H9 (cell line): Measurements from ENCODE around the gene ANO10. TPM values are rescaled to one million over a fixed set of nuclear protein-coding genes. Genes with fewer than 3 reads are reported as not detected.
"Not testable (repeated sequence)": the region's sequence is repeated elsewhere in the genome, so short reads cannot be mapped to it uniquely, and the experiment has no call there.

Source experiments
- DNase-seq: peaks from one replicate; pipeline ENCODE4 v3.0.0-alpha.2; 2017
- H2AFZ ChIP-seq: one replicate; pipeline ENCODE4 v1.6.1; 2013; ENCODE audit warnings: mild to moderate bottlenecking, low read length, control low read depth, moderate library complexity
- H2AK5ac ChIP-seq: 2 replicates; pipeline ENCODE4 v1.6.1; 2013; ENCODE audit warnings: low read length, control low read depth, mixed read lengths; ENCODE audit not compliant: insufficient read length
- H2BK120ac ChIP-seq: one replicate; pipeline ENCODE4 v1.6.1; 2013; ENCODE audit warnings: low read depth, mild to moderate bottlenecking, low read length, control low read depth, inconsistent platforms; ENCODE audit not compliant: poor library complexity, severe bottlenecking
- H2BK12ac ChIP-seq: 2 replicates; pipeline ENCODE4 v1.6.1; 2013; ENCODE audit warnings: low read length, control low read depth, mixed read lengths, low read depth; ENCODE audit not compliant: insufficient read length
- H2BK15ac ChIP-seq: 2 replicates; pipeline ENCODE4 v1.6.1; 2013; ENCODE audit warnings: low read depth, low read length, control low read depth
- H2BK20ac ChIP-seq: one replicate; pipeline ENCODE4 v1.6.1; 2013; ENCODE audit warnings: low read depth, mild to moderate bottlenecking, low read length, control low read depth, inconsistent platforms; ENCODE audit not compliant: poor library complexity, severe bottlenecking
- H2BK5ac ChIP-seq: 2 replicates; pipeline ENCODE4 v1.6.1; 2013; ENCODE audit warnings: low read length, control low read depth, mixed read lengths; ENCODE audit not compliant: insufficient read length
- H3K14ac ChIP-seq: 2 replicates; pipeline ENCODE4 v1.6.1; 2013; ENCODE audit warnings: low read length, control low read depth; ENCODE audit not compliant: insufficient read depth
- H3K18ac ChIP-seq: 2 replicates; pipeline ENCODE4 v1.6.1; 2013; ENCODE audit warnings: low read depth, mild to moderate bottlenecking, mixed read lengths, low read length, control low read depth; ENCODE audit not compliant: insufficient read length
- H3K23ac ChIP-seq: 2 replicates; pipeline ENCODE4 v1.6.1; 2013; ENCODE audit warnings: low read length, control low read depth, mixed read lengths, low read depth; ENCODE audit not compliant: insufficient read length
- H3K23me2 ChIP-seq: 2 replicates; pipeline ENCODE4 v1.6.1; 2013; ENCODE audit warnings: low read depth, mild to moderate bottlenecking, mixed read lengths, low read length, control low read depth; ENCODE audit not compliant: insufficient read length, poor library complexity, severe bottlenecking
- H3K27ac ChIP-seq: 2 replicates; pipeline ENCODE4 v1.5.1; 2013; ENCODE audit warnings: low read length, control low read depth, mixed read lengths, low read depth; ENCODE audit not compliant: insufficient read length
- H3K27me3 ChIP-seq: 2 replicates; pipeline ENCODE4 v1.6.1; 2013; ENCODE audit warnings: low read length, control low read depth, inconsistent platforms; ENCODE audit not compliant: insufficient read depth
- H3K4ac ChIP-seq: 2 replicates; pipeline ENCODE4 v1.6.1; 2013; ENCODE audit warnings: low read depth, mild to moderate bottlenecking, control low read depth, inconsistent platforms, low read length, moderate library complexity
- H3K4me1 ChIP-seq: 2 replicates; pipeline ENCODE4 v1.6.1; 2013; ENCODE audit warnings: low read length, control low read depth, inconsistent platforms; ENCODE audit not compliant: insufficient read depth
- H3K4me2 ChIP-seq: 2 replicates; pipeline ENCODE4 v1.6.1; 2013; ENCODE audit warnings: low read length, control low read depth, mixed read lengths; ENCODE audit not compliant: insufficient read length, insufficient read depth
- H3K56ac ChIP-seq: 2 replicates; pipeline ENCODE4 v1.6.1; 2013; ENCODE audit warnings: low read depth, mild to moderate bottlenecking, mixed read lengths, low read length, control low read depth; ENCODE audit not compliant: insufficient read length
- H3K79me1 ChIP-seq: 2 replicates; pipeline ENCODE4 v1.6.1; 2013; ENCODE audit warnings: low read depth, mild to moderate bottlenecking, moderate library complexity, low read length, control low read depth, inconsistent platforms; ENCODE audit not compliant: insufficient read depth, poor library complexity, severe bottlenecking
- H3K79me2 ChIP-seq: 2 replicates; pipeline ENCODE4 v1.6.1; 2013; ENCODE audit warnings: low read length, control low read depth, inconsistent platforms; ENCODE audit not compliant: insufficient read depth
- H3K9ac ChIP-seq: 2 replicates; pipeline ENCODE4 v1.6.1; 2013; ENCODE audit warnings: low read length, control low read depth, mixed read lengths; ENCODE audit not compliant: insufficient read length; ENCODE audit errors: extremely low read depth
- H3K9me3 ChIP-seq: one replicate; pipeline ENCODE4 v1.6.1; 2013; ENCODE audit warnings: low read depth, low read length, inconsistent platforms; ENCODE audit not compliant: control insufficient read depth
- H3T11ph ChIP-seq: one replicate; pipeline ENCODE4 v1.6.1; 2013; ENCODE audit warnings: mild to moderate bottlenecking, low read length, control low read depth, inconsistent platforms
- H4K20me1 ChIP-seq: one replicate; pipeline ENCODE4 v1.6.1; 2013; ENCODE audit not compliant: control insufficient read depth, insufficient read length, insufficient read depth
- H4K5ac ChIP-seq: 2 replicates; pipeline ENCODE4 v1.6.1; 2013; ENCODE audit warnings: low read depth, mild to moderate bottlenecking, mixed read lengths, low read length, control low read depth; ENCODE audit not compliant: insufficient read length
- H4K8ac ChIP-seq: replicated peaks from 2 replicates; pipeline ENCODE4 v1.6.1; 2013; ENCODE audit warnings: low read length, control low read depth, mixed read lengths, low read depth; ENCODE audit not compliant: insufficient read length
- H4K91ac ChIP-seq: 2 replicates; pipeline ENCODE4 v1.6.1; 2013; ENCODE audit warnings: low read depth, mild to moderate bottlenecking, moderate library complexity, mixed read lengths, low read length, control low read depth; ENCODE audit not compliant: insufficient read length
- H3K27ac Mint-ChIP-seq, 3 experiments: 2 replicates in 2 of 3; 3 replicates in 1 of 3; pipeline ENCODE4 v1.8.0; 2020 to 2021; ENCODE audit warnings: mixed read lengths in 3 of 3, mild to moderate bottlenecking in 1 of 3, moderate library complexity in 1 of 3
- H3K27me3 Mint-ChIP-seq: 2 replicates; pipeline ENCODE4 v1.8.0; 2021; ENCODE audit warnings: low read depth, mild to moderate bottlenecking, moderate library complexity, mixed read lengths
- H3K36me3 Mint-ChIP-seq, 3 experiments: 2 replicates in 2 of 3; 3 replicates in 1 of 3; pipeline ENCODE4 v1.8.0; 2020 to 2021; ENCODE audit warnings: low read depth in 3 of 3, mixed read lengths in 3 of 3; ENCODE audit not compliant: insufficient read depth in 1 of 3
- H3K4me1 Mint-ChIP-seq, 2 experiments: 2 replicates each; pipeline ENCODE4 v1.8.0; 2020; ENCODE audit warnings: mixed read lengths in 2 of 2
- H3K4me3 Mint-ChIP-seq, 2 experiments: 2 replicates in 1 of 2; 3 replicates in 1 of 2; pipeline ENCODE4 v1.8.0; 2020 to 2021; ENCODE audit warnings: mild to moderate bottlenecking in 2 of 2, mixed read lengths in 2 of 2, moderate library complexity in 1 of 2
- H3K9me3 Mint-ChIP-seq, 2 experiments: 2 replicates in 1 of 2; 3 replicates in 1 of 2; pipeline ENCODE4 v1.8.0; 2020; ENCODE audit warnings: mild to moderate bottlenecking in 2 of 2, mixed read lengths in 2 of 2, moderate library complexity in 1 of 2
- WGBS: extraction: QIAGEN DNeasy Blood & Tissue Kit; methylation state at CpG from one replicate; pipeline ENCODE4 v1.1.7; 2013; ENCODE audit warnings: missing lambda C conversion rate, low lambda C conversion rate, mixed read lengths; ENCODE audit not compliant: insufficient read length; ENCODE audit errors: extremely low coverage; 5-methylcytosine and 5-hydroxymethylcytosine counted together
- total RNA-seq: library from RNA; stranded (reverse); gene quantifications from 2 replicates; pipeline ENCODE4 v1.2.1, GENCODE V29; 2021
- TF ChIP-seq, protein P1 (sequence below): fragments of 200-600 bp; sonication (generic); conservative IDR thresholded peaks from 3 replicates; pipeline ENCODE4 v1.8.0; 2021; ENCODE audit warnings: antibody characterized with exemption, mild to moderate bottlenecking

Gene ANO10
- total RNA-seq, 1 experiment from 2014 or later, result 38.7 TPM

DNA sequence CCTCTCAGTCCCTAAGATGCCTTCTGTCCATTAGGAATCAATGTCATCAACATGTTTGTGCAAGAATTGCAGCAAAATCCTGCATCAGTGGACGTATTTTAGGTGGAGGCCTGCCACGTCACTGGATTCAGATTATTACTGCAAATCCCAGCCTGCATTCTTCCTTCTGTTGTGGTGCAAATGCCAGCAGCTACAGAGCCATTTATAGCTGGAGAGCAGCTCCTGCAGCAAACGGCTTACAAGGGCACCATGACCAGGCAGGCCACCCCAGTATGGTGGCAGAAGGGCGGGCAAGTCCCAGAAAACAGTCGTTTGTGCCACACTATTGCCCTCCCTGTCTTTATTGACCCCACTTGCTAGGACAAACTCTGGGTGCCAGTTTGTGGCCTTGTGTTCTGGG lies 260.7 kb downstream of the ANO10 start:
- H4K8ac ChIP-seq, result no peak overlapping the region
- no peak for DNase-seq
- H2BK5ac ChIP-seq, result no peak overlapping the region
- H3K4me2 ChIP-seq, result no peak overlapping the region
- no peak overlapping the region for H2BK12ac ChIP-seq
- no peak overlapping the region for H3K18ac ChIP-seq
- TF ChIP-seq, protein P1, sequence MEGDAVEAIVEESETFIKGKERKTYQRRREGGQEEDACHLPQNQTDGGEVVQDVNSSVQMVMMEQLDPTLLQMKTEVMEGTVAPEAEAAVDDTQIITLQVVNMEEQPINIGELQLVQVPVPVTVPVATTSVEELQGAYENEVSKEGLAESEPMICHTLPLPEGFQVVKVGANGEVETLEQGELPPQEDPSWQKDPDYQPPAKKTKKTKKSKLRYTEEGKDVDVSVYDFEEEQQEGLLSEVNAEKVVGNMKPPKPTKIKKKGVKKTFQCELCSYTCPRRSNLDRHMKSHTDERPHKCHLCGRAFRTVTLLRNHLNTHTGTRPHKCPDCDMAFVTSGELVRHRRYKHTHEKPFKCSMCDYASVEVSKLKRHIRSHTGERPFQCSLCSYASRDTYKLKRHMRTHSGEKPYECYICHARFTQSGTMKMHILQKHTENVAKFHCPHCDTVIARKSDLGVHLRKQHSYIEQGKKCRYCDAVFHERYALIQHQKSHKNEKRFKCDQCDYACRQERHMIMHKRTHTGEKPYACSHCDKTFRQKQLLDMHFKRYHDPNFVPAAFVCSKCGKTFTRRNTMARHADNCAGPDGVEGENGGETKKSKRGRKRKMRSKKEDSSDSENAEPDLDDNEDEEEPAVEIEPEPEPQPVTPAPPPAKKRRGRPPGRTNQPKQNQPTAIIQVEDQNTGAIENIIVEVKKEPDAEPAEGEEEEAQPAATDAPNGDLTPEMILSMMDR, result no peak
- no peak overlapping the region for H3K27ac Mint-ChIP-seq
- peaks cover 25% of the 10 kb centered on the region for H3K27me3 Mint-ChIP-seq
- H2BK20ac ChIP-seq, result no peak overlapping the region
- no peak overlapping the region for H2AFZ ChIP-seq
- no CpG with 5 or more reads among the region's 5 CpGs for WGBS
- H3T11ph ChIP-seq, result no peak overlapping the region
- no peak overlapping the region for H3K56ac ChIP-seq
- H3K4ac ChIP-seq, result no peak overlapping the region
- no peaks in the 10 kb centered on the region for H3K27me3 ChIP-seq
- no peak overlapping the region for H2AK5ac ChIP-seq
- H3K14ac ChIP-seq, result no peak overlapping the region
- H3K9ac ChIP-seq, result no peak overlapping the region
- peaks cover 28 to 34% of the 10 kb centered on the region in 2 experiments for H3K4me1 Mint-ChIP-seq
- no peaks in the 10 kb centered on the region for H3K79me1 ChIP-seq
- H3K27ac ChIP-seq, result no peak overlapping the region
- H3K9me3 ChIP-seq, result no peaks in the 10 kb centered on the region
- H3K79me2 ChIP-seq, result no peaks in the 10 kb centered on the region
- H3K23me2 ChIP-seq, result no peaks in the 10 kb centered on the region
- peaks cover 9 to 22% (median 11%) of the 10 kb centered on the region in 3 experiments for H3K36me3 Mint-ChIP-seq
- no peak overlapping the region for H2BK120ac ChIP-seq
- no peak overlapping the region for H3K23ac ChIP-seq
- H3K9me3 Mint-ChIP-seq, result peaks cover 4% of the 10 kb centered on the region in 2 experiments; a peak in 4 of 5 replicates
- peaks cover 4% of the 10 kb centered on the region; the same call in 1 of the 2 replicates for H3K4me1 ChIP-seq
- H2BK15ac ChIP-seq, result no peak overlapping the region
- no peak overlapping the region for H4K5ac ChIP-seq
- H4K91ac ChIP-seq, result no peak overlapping the region
- no peak overlapping the region for H3K4me3 Mint-ChIP-seq
- H4K20me1 ChIP-seq, result no peaks in the 10 kb centered on the region

DNA sequence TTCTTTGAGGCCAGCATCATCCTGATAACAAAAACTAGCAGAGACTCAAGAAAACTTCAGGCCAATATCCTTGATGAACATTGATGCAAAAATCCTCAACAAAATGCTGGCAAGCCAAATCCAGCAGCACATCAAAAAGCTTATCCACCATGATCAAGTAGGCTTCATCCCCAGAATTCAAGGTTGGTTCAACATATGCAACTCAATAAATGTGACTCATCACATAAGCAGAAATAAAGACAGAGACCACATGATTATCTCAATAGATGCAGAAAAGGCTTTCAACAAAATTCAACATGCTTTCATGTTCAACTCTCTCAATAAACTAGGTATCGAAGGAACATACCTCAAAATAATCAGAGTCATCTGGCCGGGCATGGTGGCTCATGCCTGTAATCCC lies 265.8 kb downstream of the ANO10 start:
- H4K91ac ChIP-seq, H3K4me3 Mint-ChIP-seq, H3T11ph ChIP-seq, H3K9ac ChIP-seq, H2BK120ac ChIP-seq, H4K8ac ChIP-seq, DNase-seq, H4K20me1 ChIP-seq, H2BK5ac ChIP-seq, H3K4me1 ChIP-seq, H3K27ac Mint-ChIP-seq, H3K27me3 ChIP-seq, H2AK5ac ChIP-seq, H3K9me3 ChIP-seq, H3K4ac ChIP-seq, H3K23ac ChIP-seq, H3K79me1 ChIP-seq, H3K56ac ChIP-seq, H3K27ac ChIP-seq, H2BK12ac ChIP-seq, H3K14ac ChIP-seq, H3K23me2 ChIP-seq, H3K18ac ChIP-seq, H3K79me2 ChIP-seq, H3K4me2 ChIP-seq, H2BK15ac ChIP-seq, H4K5ac ChIP-seq, H2BK20ac ChIP-seq, H2AFZ ChIP-seq: not testable (repeated sequence)
- H3K9me3 Mint-ChIP-seq, result peaks cover 10 to 19% of the 10 kb centered on the region in 2 experiments; a peak in 4 of 5 replicates
- WGBS, result no CpG with 5 or more reads among the region's 2 CpGs
- H3K27me3 Mint-ChIP-seq, result peaks cover 51% of the 10 kb centered on the region
- peaks cover 12 to 17% of the 10 kb centered on the region in 2 experiments for H3K4me1 Mint-ChIP-seq
- H3K36me3 Mint-ChIP-seq, result peaks cover 0 to 15% (median 13%) of the 10 kb centered on the region in 3 experiments; a peak in 4 of 7 replicates
